Ascending aorta (tissue), 2 donors: ENCODE results near the gene SYDE2. TPM values are rescaled to one million over a fixed set of nuclear protein-coding genes. Genes with fewer than 3 reads are reported as not detected.

Experiments used
- DNase-seq, 2 donors: peaks; one replicate each; pipeline ENCODE4 v3.0.0-alpha.2; 2019; ENCODE audit warnings: low spot score in 2 of 2
- H3K27ac ChIP-seq, 2 donors: fragments of 200-600 bp; sonication (generic); one replicate each; pipeline ENCODE4 v1.5.1; 2016 to 2017; ENCODE audit warnings: mild to moderate bottlenecking in 1 of 2
- H3K27me3 ChIP-seq: fragments of 200-600 bp; sonication (generic); one replicate; pipeline ENCODE4 v1.5.1; 2017
- H3K36me3 ChIP-seq, 2 donors: fragments of 200-600 bp; sonication (generic); one replicate each; pipeline ENCODE4 v1.5.1; 2016
- H3K4me1 ChIP-seq, 2 donors: fragments of 200-600 bp; sonication (generic); one replicate each; pipeline ENCODE4 v1.5.1; 2016 to 2017; ENCODE audit warnings: mild to moderate bottlenecking in 1 of 2
- H3K4me3 ChIP-seq, 2 donors: fragments of 200-600 bp; sonication (generic); one replicate each; pipeline ENCODE4 v1.5.1; 2016 to 2017; ENCODE audit warnings: mild to moderate bottlenecking in 1 of 2
- H3K9me3 ChIP-seq, 2 donors: fragments of 200-600 bp; sonication (generic); one replicate each; pipeline ENCODE4 v1.5.1; 2016
- CTCF ChIP-seq, 3 experiments: fragments of 200-600 bp in 2 of 3; fragments of 450-650 bp in 1 of 3; sonication (generic) in 2 of 3; IDR thresholded peaks; one replicate each; pipeline ENCODE4 v1.5.1; 2016 to 2019; ENCODE audit warnings: antibody characterized with exemption in 3 of 3, mild to moderate bottlenecking in 1 of 3, moderate library complexity in 1 of 3
- intact Hi-C: fragments of 100-400 bp; cut with DNase I; formaldehyde crosslinking; loops from one replicate; pipeline ENCODE4 v1.15.1; 2023
- total RNA-seq: library from RNA; depleted of rRNA; stranded (reverse); fragments of >200 nt; gene quantifications from one replicate; pipeline ENCODE4 v1.1.0, GENCODE V29; 2016

The SYDE2 gene
- total RNA-seq, 1 donor from 2014 or later, result 0.43 TPM

DNA sequence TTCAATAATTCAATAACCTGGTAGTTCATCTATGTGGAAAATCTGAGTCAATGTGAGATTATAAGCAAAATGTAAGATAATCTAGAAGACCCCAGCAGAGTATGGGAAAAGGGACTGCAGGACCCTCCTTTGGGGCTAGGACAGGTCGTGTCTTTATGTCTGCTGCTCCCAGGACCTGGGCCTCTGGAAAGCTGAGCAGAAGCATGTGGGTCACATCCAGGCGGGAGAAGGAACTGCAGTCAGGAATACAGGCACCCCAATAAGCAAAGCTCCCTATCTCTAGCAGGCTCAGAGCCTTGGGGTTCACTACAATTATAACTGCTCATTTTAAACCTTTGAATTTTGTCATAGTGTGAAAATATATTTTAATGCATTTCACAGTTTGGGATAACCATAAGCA lies 78.6 kb downstream of the SYDE2 start:
- DNase-seq, result no peak
- H3K27me3 ChIP-seq, result no peaks in the 10 kb centered on the region
- H3K36me3 ChIP-seq, result no peaks in the 10 kb centered on the region
- intact Hi-C loops, result no loop called here
- H3K4me3 ChIP-seq, result no peak overlapping the region
- no peaks in the 10 kb centered on the region for H3K9me3 ChIP-seq
- TF ChIP-seq CTCF (IDR thresholded peaks at IDR 0.05), result no peak
- no peaks in the 10 kb centered on the region for H3K4me1 ChIP-seq
- no peak overlapping the region for H3K27ac ChIP-seq

- intact Hi-C loops, result no loop called here
- no peak for DNase-seq
- TF ChIP-seq CTCF (IDR thresholded peaks at IDR 0.05), result no peak
- Histone ChIP-seq H3K4me3 (no peak overlapping the region), H3K27me3 (no peaks in the 10 kb centered on the region), H3K36me3 (no peaks in the 10 kb centered on the region), H3K9me3 (no peaks in the 10 kb centered on the region), H3K27ac (no peak overlapping the region), H3K4me1 (no peaks in the 10 kb centered on the region)
Measured at GRCh38 chr1:85121744-85122143, 79.1 kb downstream of the SYDE2 start.

- no peak overlapping the region for H3K27ac ChIP-seq
Measured at GRCh38 chr1:85118751-85119150, 82.1 kb downstream of the SYDE2 start.

GRCh38 chr1:85116856-85117255 lies 84.0 kb downstream of the SYDE2 start:
- Histone ChIP-seq H3K4me1 (no peaks in the 10 kb centered on the region), H3K4me3 (no peak overlapping the region), H3K9me3 (no peaks in the 10 kb centered on the region), H3K27ac (no peak overlapping the region), H3K27me3 (no peaks in the 10 kb centered on the region), H3K36me3 (no peaks in the 10 kb centered on the region)
- TF ChIP-seq CTCF (IDR thresholded peaks at IDR 0.05), result no peak
- intact Hi-C loops, result no loop called here
- DNase-seq, result no peak

More at GRCh38 chr1:85118751-85119150, 82.1 kb downstream of the SYDE2 start:
- H3K27me3 ChIP-seq, result no peaks in the 10 kb centered on the region
- no peaks in the 10 kb centered on the region for H3K4me1 ChIP-seq
- intact Hi-C loops, result no loop called here
- H3K4me3 ChIP-seq, result no peak overlapping the region
- no peak for DNase-seq
- H3K9me3 ChIP-seq, result no peaks in the 10 kb centered on the region
- H3K36me3 ChIP-seq, result no peaks in the 10 kb centered on the region
- TF ChIP-seq CTCF (IDR thresholded peaks at IDR 0.05), result no peak

DNA sequence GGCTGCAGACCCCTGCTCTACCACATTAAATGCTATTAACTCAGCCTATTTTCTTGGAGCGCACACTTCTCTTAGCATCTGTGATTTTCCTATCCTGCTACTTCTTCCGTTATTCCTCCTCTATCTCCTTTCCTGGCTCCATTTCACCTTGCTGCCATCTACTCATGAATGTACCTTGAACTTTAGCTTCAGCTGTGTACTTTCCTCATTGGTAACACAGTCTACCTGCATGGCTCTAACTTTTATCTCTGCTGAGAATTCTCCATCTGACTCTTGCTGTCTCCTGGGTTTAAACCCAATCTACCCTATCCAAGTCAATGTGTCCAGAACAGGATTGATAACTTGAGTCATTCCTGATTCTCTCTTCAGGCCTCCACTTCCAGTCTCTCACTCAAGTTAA lies 84.9 kb downstream of the SYDE2 start:
- Histone ChIP-seq H3K9me3 (no peaks in the 10 kb centered on the region), H3K27me3 (no peaks in the 10 kb centered on the region), H3K27ac (no peak overlapping the region), H3K36me3 (no peaks in the 10 kb centered on the region), H3K4me3 (no peak overlapping the region), H3K4me1 (no peaks in the 10 kb centered on the region)
- no peak for DNase-seq
- intact Hi-C loops, result no loop called here
- TF ChIP-seq CTCF (IDR thresholded peaks at IDR 0.05), result no peak

DNA sequence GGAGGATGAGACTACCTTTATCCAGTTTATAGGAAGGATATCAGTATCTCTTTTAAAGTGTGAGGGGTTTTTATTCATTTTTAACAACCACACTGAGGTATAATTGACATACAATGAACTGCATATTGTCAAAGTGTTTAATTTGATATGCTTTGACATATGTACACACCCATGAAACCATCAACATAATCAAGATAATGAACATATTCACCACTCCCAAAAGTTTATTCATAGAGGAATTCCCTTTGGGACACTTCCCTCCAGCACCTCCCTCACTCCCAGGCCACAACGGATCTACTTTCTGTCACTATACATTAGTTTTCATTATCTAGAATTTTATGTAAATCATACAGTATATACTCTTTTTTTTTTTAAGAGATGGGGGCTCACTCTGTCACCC lies 89.1 kb downstream of the SYDE2 start:
- Histone ChIP-seq H3K36me3 (no peaks in the 10 kb centered on the region), H3K9me3 (no peaks in the 10 kb centered on the region), H3K4me1 (no peaks in the 10 kb centered on the region), H3K4me3 (no peak overlapping the region), H3K27ac (no peak overlapping the region), H3K27me3 (no peaks in the 10 kb centered on the region)
- no peak for DNase-seq
- intact Hi-C loops, result no loop called here
- no peak for TF ChIP-seq CTCF (IDR thresholded peaks at IDR 0.05)
